GM10847 (cell line): ENCODE results near the gene TNNT3.

ENCODE experiments used
- POLR2A ChIP-seq: IDR thresholded peaks from 2 replicates; pipeline ENCODE4 v1.6.1; 2011; ENCODE audit not compliant: insufficient read length; ENCODE audit errors: extremely low read depth

Gene TNNT3

DNA sequence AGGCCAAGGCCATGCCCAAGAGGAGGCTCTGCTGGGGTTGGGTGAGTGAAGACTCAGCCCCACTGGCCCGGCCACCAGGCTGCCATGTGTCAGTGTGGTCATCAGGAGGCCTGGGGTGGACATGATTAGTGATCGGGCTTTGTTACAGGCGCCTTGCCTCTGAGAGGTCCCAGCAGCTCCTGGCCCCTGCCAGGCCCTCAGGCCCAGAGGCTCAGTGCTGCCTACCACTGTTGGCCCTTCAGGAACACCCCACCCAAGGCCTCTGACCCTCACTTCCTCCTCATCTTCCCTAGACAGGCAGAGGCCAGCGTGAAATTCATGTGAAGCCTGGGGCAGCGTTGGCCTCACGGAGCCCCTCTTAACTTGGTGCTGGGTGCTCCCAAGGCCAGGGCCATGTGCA is 29.8 kb downstream of the TNNT3 start:
- TF ChIP-seq POLR2A: no peak

DNA sequence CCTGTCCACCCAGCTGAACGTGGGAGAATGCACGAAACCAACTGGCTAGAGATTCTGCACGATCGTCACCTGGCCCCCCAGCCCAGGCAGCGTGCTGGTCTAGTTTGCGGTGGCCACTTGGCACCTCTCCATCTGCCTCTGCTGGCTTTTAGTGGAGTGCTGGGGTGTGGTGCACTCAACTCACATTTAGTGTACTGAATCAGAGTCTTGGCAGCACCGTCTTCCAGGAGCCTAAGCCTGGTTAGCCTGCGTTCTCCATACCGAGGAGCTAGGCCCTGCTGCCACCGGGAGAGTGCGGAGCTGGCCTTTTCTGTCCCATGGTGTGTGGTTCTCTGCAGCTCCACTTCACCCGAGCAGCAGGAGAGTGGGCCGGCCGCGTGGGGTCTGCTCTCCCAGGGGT is 30.4 kb downstream of the TNNT3 start:
- TF ChIP-seq POLR2A: no peak

DNA sequence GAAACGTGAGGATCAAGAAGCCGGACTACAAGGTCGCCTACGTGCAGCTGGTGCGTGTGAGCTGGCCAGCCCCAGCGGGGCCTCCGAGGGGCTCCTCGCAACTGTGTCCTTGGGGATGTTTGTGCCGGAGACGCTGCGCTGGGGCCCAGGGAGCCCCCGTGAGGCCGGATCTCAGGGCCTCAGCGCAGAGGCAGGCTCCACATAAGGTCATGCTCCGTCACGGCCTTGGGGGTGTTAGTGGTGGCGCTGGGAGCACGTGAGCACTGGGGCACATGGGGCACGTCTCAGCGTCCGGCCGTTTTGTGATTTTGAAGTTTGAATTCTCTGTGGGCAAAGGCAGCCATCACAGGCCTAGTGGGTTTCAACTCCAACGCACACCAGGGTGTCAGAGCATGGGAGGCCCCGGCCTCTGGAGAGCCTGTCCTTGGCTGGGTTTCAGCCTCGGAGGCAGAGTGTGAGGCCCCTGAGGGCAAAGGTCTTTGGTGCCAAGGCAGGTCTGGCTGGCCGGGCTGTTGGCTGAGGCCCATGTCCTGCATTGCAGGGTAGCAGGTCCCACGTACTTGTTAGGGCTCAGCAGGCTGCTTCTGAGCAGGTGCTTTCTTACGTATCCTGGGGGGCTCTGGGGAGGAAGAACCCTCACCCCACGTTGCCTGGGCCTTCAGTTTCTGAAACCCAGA is 33.4 kb downstream of the TNNT3 start:
- TF ChIP-seq POLR2A: no peak

DNA sequence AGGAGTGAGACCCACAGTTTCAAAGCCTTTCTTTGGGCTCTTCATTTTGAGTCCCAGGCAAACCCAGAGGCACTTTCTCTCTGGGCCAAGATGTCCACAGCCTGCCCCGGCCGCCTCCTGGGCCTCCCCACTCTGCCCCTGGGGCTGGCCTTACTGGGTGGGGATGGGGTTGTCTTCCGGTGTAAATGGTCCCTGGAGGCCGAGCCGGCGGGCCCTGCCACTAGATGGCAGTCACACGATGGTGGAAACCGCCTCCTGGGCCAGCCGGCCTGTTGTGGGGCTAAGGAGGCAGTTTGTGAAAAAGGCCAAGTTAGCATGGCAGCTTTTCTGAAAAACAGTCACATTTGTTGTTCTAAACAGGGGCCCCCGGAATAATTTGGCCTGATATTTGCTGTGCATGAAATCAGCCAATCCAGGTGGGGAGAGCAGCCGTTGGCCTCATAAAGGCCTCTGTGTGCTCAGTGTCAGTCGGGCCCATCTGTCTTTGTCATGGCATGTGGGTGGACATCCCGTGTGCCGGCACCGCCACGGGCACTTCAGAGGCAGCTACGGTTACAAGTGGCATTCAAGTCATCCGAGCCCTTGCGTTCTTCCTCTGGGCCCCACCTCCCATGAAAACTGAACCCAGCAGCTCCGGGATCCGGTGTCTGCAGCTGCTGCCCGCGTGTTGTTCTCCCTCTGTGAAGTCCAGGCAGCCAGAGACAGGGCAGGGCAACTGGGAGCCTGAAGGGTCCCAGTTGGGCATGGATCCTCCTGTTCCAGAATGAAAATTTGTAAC is 34.2 kb downstream of the TNNT3 start:
- no peak for TF ChIP-seq POLR2A

DNA sequence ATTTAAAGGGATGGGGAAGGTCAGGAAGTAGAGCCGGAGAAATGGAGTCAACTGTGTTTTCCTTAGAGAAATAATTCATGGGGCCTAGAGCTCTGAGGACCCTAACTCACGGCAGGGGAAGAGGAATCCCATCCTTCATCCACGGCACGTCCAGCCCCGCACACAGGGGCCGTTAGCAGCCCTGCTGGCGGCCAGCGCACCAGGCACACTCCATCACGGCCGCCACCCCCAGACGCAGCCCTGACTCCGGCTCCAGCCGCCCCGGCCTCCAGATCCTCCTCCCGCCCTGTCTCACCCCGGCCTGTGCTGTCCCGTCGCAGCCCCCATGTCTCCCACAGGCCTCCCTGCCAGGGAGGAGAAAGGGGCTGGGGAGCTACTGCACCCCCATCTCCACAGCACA is 38.9 kb downstream of the TNNT3 start:
- no peak for TF ChIP-seq POLR2A

DNA sequence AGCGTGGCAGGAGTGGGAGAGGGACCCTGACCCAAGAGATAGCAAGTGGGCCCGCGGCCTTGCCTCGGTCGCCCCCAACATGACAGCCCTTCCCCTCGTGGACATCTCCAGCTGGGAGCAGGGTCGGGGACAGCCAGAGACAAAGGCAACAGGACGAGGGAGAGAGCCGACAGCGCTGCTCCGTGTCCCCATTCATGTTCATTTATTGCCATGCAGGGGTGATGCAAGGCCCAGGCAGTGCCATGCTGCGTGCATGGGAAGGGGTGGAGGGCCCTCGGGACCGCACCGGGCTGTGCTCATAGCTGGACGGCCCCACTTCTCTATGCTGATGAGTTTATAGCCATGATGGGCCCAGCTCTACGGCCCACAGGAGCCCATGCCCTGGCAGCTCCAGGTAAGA is 40.3 kb downstream of the TNNT3 start:
- no peak for TF ChIP-seq POLR2A

DNA sequence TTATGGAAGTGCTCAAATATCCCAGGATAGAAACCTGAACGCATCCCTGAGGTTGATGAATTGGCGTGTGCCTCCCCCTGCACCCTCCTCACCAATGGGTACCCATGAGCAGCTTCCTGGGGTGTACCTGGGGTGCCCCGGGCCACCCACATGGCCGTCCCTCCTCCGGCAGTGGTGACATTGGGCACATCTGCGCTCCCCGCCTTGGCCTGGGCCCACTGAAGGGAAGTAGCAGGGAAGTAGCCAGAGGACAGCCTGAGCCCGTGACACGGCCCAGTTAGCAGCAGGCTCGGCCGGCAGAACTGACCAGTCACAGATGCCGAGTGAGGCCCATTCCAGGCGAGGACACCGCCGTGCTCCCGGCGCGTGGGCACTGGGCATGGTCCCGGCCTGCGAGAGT is 44.4 kb downstream of the TNNT3 start:
- no peak for TF ChIP-seq POLR2A

DNA sequence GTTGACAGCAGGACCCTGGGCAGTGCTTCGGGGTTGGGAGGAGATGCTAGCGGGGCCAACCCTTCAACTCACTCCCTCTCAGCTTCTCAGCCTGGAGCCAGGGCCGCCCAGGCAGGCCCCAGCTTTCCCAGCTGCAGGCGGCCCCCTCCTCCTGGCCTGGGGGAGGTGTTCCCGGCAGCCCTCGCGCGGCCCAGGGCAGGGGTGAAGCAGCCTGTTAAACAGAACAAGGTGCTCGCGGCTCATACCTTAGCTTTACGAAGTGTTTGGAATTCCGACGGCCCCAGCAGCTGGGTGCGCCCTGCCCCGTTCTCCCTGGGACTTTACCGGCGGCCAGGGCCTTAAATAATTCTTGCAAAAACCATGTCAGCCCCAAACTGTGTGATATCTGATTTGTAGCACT is 44.8 kb downstream of the TNNT3 start:
- no peak for TF ChIP-seq POLR2A

DNA sequence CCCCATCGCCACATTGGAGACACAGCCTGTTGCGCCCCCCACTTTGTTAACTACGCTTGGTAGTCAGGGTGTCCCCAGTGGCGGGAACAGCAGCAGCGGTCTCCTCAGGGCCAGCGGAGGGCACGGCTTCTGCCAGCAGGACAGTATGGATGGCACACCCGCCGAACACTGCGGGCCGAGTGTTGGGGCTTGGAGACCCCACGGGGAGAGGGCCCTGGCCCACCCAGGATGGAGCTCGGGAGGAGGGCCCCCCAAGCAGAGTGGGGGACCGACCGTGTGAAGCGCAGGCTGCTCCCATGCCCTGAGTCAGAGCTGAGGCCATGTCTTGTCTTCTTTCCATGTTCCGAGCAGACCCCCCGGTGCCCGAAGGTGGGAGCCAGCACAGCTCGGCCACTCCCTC is 45.5 kb downstream of the TNNT3 start:
- TF ChIP-seq POLR2A: no peak

DNA sequence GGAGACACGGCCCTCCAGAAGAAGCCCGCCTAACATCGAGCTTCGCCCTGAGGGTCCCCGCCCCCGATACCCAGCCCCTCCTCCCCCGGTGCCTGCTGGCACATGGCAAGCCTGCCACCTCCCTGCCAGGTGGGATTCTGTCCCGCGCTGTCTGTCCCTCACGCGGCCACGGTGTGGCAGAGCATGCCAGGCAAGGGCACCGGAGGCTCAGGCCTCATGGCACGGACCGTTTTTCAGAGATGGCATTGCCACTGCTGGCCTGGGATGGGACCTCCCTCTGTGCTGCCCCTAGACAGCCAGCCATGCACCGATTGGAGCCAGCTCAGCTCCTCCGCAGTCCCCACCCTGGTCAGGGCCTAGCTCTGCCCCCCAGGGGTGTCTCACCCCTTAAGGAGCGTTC is 47.0 kb downstream of the TNNT3 start:
- TF ChIP-seq POLR2A: no peak

DNA sequence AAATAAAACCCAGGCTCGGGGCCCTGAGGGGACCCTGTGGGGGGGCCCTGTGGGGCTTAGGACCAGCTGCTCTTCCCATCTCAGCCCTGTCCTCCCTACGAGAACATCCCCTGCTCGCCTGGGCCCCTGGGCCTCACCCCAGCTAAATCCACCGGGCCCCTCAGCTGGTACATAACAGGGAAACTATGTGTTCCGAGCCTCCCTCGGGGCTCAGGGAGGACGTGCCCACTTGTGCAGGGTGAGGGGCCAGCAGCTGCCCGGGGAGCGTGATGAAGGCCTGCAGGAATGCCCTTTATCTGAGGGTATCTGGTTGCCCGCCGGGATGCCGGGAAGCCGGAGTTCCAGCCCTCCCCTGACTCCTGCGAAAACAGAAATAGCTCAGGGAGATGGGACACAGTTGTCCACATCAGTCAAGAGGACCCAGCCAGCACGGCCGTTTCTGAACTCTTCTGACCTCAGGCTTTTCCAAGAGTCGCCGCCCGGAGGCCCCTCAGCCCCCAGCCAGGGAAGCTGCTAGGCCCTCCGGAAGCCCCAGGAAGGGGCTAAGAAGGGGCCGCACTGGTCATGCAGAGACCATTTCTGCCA is 48.2 kb downstream of the TNNT3 start:
- no peak for TF ChIP-seq POLR2A

DNA sequence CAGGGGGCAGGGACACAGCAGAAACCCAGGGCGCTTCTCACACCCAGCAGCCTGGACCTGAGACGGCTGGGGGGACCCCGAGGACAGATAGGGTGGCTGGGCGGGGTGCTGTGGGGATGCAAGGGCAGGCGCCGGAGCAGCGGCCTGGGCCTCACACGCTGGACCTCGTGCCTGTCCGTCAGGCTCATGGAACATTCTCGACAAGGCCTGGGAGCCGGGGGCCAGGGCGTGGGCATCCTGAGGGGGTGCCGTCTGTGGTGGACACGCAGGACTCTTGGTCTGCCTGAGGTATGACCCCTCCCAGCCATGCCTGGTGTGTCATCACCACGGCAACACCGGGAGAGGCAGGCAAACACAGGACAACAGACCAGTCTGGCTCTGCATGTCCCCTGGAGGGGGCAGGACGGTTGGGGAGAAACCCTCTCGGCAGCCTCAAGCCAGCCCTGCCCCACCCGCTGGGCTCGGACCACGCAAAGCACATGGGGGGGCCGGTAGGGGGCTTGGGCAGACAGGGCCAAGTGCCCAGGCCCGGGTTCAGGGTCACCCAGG is 49.0 kb downstream of the TNNT3 start:
- TF ChIP-seq POLR2A: no peak

DNA sequence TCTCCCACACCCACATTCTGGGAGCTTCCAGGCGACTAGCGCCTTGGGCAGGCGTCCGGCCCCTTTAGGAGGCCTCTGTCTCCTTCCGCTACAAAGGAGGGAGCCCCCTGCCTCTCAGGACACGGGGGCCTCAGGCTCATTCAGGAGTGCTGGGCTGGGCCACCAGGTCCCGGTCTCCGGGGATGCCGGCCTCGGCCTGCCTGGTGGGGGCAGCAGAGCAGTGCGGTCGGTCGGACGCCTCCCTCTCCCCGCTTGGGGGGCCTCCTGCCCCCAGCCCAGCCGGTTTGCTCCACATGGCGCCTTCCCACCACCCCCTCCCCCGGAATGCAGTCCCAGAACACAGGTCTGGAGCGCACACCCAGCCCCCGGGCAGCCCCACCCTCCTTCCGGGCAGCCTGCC is 49.5 kb downstream of the TNNT3 start:
- TF ChIP-seq POLR2A: no peak

DNA sequence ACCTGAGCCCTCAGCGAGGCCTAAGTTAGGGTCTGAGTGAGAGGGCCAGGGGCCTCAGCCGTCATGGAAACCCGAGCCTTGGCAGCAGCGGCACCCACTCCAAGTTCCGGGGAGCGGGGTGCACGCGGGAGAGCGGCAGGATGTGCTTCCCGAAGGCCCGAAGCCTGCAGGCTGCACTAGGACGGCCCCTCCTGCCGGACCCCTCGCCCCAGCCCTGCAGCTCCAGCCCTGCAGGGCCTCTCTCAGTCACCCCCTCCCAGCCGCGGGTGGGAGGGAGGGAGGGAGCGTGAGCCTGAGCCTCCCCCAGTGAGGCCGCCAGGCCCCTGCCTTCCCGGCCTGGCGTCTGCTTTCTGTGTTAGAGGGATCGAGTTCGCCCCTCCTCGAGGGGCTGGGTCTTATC is 50.3 kb downstream of the TNNT3 start:
- TF ChIP-seq POLR2A: no peak

DNA sequence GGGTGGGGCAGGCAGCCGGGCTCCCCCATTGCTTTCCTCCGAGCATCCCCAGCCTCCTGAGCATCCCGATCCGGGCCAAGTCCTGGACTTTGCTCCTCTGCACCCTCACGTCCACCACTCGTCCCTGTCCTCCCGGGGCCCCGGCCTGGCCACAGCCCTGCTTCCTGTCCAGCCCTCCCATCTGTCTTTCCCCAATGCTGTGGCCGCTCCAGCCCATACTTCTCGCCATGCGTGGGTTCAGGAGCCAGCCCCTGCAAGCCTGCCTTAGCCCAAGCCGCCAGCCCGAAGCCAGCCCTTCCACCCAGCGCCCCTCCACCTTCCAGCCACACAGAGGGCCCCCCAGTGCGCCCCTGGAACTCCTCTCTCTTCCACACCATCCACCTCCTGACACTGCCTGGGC is 51.5 kb downstream of the TNNT3 start:
- no peak for TF ChIP-seq POLR2A

DNA sequence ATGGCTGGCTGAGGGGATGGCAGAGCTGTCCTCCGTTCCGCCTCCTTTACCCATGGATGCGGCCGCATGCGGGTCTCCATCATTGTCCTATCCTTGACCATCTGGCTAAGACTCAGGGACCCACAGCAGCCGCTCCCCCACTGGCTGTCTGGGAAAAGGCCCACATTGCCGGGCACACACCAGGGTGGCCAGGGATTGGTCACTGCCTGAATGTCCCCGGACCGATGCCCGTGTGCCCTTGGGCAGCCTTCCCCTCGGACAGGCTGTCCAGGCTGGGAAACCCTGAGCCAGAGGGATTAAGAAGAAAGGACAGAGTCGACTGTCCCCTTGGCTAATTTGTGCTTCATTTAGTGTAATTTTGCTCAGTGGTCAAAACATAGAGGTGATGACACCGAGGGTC is 55.7 kb downstream of the TNNT3 start:
- TF ChIP-seq POLR2A: no peak
